Smooth muscle cell (in vitro differentiated cells): ENCODE results near the gene TOX3. TPM values are rescaled to one million over a fixed set of nuclear protein-coding genes. Genes with fewer than 3 reads are reported as not detected.

Source experiments
- DNase-seq: peaks from one replicate; lab custom pipeline; 2025; ENCODE audit not compliant: unreplicated experiment; lab: John Stamatoyannopoulos, UW
- H2AFZ ChIP-seq: fragments of 200-600 bp; sonication (generic); 2 replicates; pipeline ENCODE4 v1.6.0; 2016; ENCODE audit warnings: antibody characterized with exemption, low read depth, mild to moderate bottlenecking
- H3F3A ChIP-seq: fragments of 200-600 bp; sonication (generic); 2 replicates; pipeline ENCODE4 v1.6.0; 2017; ENCODE audit warnings: antibody characterized with exemption, low read depth
- H3K27ac ChIP-seq: fragments of 200-600 bp; sonication (generic); 2 replicates; pipeline ENCODE4 v1.5.1; 2016; ENCODE audit warnings: low read depth, mild to moderate bottlenecking
- H3K27me3 ChIP-seq: fragments of 200-600 bp; sonication (generic); 2 replicates; pipeline ENCODE4 v1.6.1; 2016; ENCODE audit warnings: low read depth, mild to moderate bottlenecking
- H3K36me3 ChIP-seq: fragments of 200-600 bp; sonication (generic); 2 replicates; pipeline ENCODE4 v1.5.1; 2016; ENCODE audit warnings: low read depth
- H3K4me1 ChIP-seq: fragments of 200-600 bp; sonication (generic); 2 replicates; pipeline ENCODE4 v1.5.1; 2016; ENCODE audit warnings: low read depth
- H3K4me2 ChIP-seq: fragments of 200-600 bp; sonication (generic); 2 replicates; pipeline ENCODE4 v1.6.0; 2016; ENCODE audit warnings: mild to moderate bottlenecking
- H3K4me3 ChIP-seq: fragments of 200-600 bp; sonication (generic); 2 replicates; pipeline ENCODE4 v1.5.1; 2016; ENCODE audit warnings: mild to moderate bottlenecking
- H3K79me2 ChIP-seq: fragments of 200-600 bp; sonication (generic); 2 replicates; pipeline ENCODE4 v1.6.0; 2016; ENCODE audit warnings: low read depth, mild to moderate bottlenecking
- H3K9ac ChIP-seq: fragments of 200-600 bp; sonication (generic); 2 replicates; pipeline ENCODE4 v1.6.0; 2016; ENCODE audit warnings: low read depth
- H3K9me3 ChIP-seq: fragments of 200-600 bp; sonication (generic); replicated peaks from 2 replicates; pipeline ENCODE4 v1.5.1; 2016; ENCODE audit warnings: low read depth
- H4K20me1 ChIP-seq: fragments of 200-600 bp; sonication (generic); 2 replicates; pipeline ENCODE4 v1.6.0; 2016; ENCODE audit warnings: low read depth
- CTCF ChIP-seq: fragments of 200-600 bp; sonication (generic); IDR thresholded peaks from 2 replicates; pipeline ENCODE4 v1.5.1; 2017; ENCODE audit warnings: borderline replicate concordance, mild to moderate bottlenecking, antibody characterized with exemption; ENCODE audit not compliant: insufficient read depth, poor library complexity, severe bottlenecking
- WGBS: methylation state at CpG from one replicate; pipeline ENCODE4 v1.1.7; 2016; ENCODE audit warnings: low lambda C conversion rate; 5-methylcytosine and 5-hydroxymethylcytosine counted together
- polyA plus RNA-seq: library from polyadenylated mRNA; unstranded; fragments of >200 nt; fragmentation: Nextera tagmentation; extraction: Ambion mirVana; gene quantifications from 2 replicates; pipeline ENCODE4 v1.2.1, GENCODE V29; 2016
- total RNA-seq: library from RNA; depleted of rRNA; stranded (reverse); fragments of >200 nt; gene quantifications from 2 replicates; pipeline ENCODE4 v1.2.3, GENCODE V29; 2014

TOX3 gene
- total and polyA plus RNA-seq, 2 experiments from 2014 or later: 0.18 to 0.49 TPM

DNA sequence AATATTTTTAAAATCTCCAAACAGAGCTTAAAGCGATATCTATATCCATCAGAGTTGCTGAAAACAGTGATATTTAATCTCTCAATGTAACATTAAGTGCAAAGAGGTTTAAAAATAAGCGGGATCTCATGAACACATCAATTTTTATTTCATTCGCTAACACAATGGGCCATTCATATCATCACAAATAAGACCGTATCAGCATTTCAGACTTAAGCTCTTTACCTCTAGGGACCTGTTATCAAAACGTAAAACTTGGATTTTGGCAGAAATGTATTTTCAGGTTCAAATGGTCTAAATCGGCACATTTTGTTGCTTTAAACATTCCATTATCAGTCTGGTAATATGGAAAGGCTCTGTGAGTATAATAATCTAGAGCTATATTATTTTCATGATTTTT lies 77.9 kb downstream of the TOX3 start:
- Histone ChIP-seq H3F3A (no peaks in the 10 kb centered on the region), H3K4me1 (peaks cover 4% of the 10 kb centered on the region), H3K4me2 (no peak overlapping the region), H3K27ac (no peak overlapping the region), H3K79me2 (no peaks in the 10 kb centered on the region), H3K27me3 (no peaks in the 10 kb centered on the region), H3K36me3 (no peaks in the 10 kb centered on the region), H3K9me3 (no peaks in the 10 kb centered on the region), H3K4me3 (no peak overlapping the region), H2AFZ (no peak overlapping the region), H4K20me1 (no peaks in the 10 kb centered on the region), H3K9ac (no peak overlapping the region)
- WGBS: 92% methylated on average over 6 of the region's 6 CpGs
- no peak for TF ChIP-seq CTCF
- no peak for DNase-seq

- no peaks in the 10 kb centered on the region for H3K27me3 ChIP-seq
- no peak overlapping the region for H3K4me2 ChIP-seq
- no peak for DNase-seq
- H3K36me3 ChIP-seq: no peaks in the 10 kb centered on the region
- no peak overlapping the region for H2AFZ ChIP-seq
- no peak for TF ChIP-seq CTCF
- H3K4me3 ChIP-seq: no peak overlapping the region
- H3K27ac ChIP-seq: no peak overlapping the region
- no peaks in the 10 kb centered on the region for H3F3A ChIP-seq
- H4K20me1 ChIP-seq: no peaks in the 10 kb centered on the region
- no peaks in the 10 kb centered on the region for H3K9me3 ChIP-seq
- H3K4me1 ChIP-seq: peaks cover 5% of the 10 kb centered on the region
- 90% methylated on average over 1 of the region's 1 CpG for WGBS
- H3K9ac ChIP-seq: no peak overlapping the region
- H3K79me2 ChIP-seq: no peaks in the 10 kb centered on the region
Observed at GRCh38 chr16:52467753-52468152, 79.2 kb downstream of the TOX3 start.

GRCh38 chr16:52466994-52467393 lies 79.9 kb downstream of the TOX3 start:
- Histone ChIP-seq H4K20me1 (no peaks in the 10 kb centered on the region), H2AFZ (no peak overlapping the region), H3K9ac (no peak overlapping the region), H3K27ac (no peak overlapping the region), H3K4me1 (peaks cover 7% of the 10 kb centered on the region), H3K4me2 (no peak overlapping the region), H3F3A (no peaks in the 10 kb centered on the region), H3K79me2 (no peaks in the 10 kb centered on the region), H3K4me3 (no peak overlapping the region), H3K27me3 (no peaks in the 10 kb centered on the region), H3K36me3 (no peaks in the 10 kb centered on the region), H3K9me3 (no peaks in the 10 kb centered on the region)
- DNase-seq: no peak
- no peak for TF ChIP-seq CTCF
- WGBS: 89% methylated on average over 3 of the region's 3 CpGs

- no peak for TF ChIP-seq CTCF
- Histone ChIP-seq H3K9ac (no peak overlapping the region), H3K4me2 (no peak overlapping the region), H3K79me2 (no peaks in the 10 kb centered on the region), H4K20me1 (no peaks in the 10 kb centered on the region), H3K4me3 (no peak overlapping the region), H2AFZ (no peak overlapping the region), H3K36me3 (no peaks in the 10 kb centered on the region), H3K9me3 (no peaks in the 10 kb centered on the region), H3K4me1 (peaks cover 7% of the 10 kb centered on the region), H3F3A (no peaks in the 10 kb centered on the region), H3K27ac (no peak overlapping the region), H3K27me3 (no peaks in the 10 kb centered on the region)
- 96% methylated on average over 5 of the region's 5 CpGs for WGBS
- no peak for DNase-seq
Observed at GRCh38 chr16:52465711-52466267, 81.2 kb downstream of the TOX3 start.
